ENCODE results near the gene HS6ST1.

GRCh38 chr2:128272601-128273468, 45.8 kb downstream of the HS6ST1 start:
- TF ChIP-seq CTCF (IDR thresholded peaks at IDR 0.05) (no peak), EZH2phosphoT487 (IDR thresholded peaks at IDR 0.05) (no peak)

All from neural progenitor cell (in vitro differentiated cells).